ENCODE measurements around the gene PLEKHA7.

The PLEKHA7 gene

DNA sequence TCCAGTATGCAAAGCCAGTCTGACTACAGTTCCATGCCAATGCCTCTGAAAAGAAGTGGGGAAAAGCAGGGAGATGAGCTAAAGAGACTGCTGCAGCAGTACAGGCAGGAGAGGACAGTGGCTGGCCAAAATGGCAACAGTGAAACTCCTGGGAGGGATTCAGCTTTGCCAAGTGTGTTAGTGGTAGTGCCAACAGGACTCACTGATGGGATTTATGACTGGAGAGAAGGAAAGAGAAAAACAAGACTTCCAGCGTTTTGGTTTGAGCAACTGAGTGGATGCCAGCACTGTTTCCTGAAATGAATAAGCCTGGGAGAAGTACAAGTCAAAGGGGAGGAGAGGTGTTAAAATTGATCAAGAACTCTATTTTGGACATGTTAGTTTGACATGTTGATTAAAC, 80.9 kb downstream of the PLEKHA7 start:
- TF ChIP-seq, protein P1, sequence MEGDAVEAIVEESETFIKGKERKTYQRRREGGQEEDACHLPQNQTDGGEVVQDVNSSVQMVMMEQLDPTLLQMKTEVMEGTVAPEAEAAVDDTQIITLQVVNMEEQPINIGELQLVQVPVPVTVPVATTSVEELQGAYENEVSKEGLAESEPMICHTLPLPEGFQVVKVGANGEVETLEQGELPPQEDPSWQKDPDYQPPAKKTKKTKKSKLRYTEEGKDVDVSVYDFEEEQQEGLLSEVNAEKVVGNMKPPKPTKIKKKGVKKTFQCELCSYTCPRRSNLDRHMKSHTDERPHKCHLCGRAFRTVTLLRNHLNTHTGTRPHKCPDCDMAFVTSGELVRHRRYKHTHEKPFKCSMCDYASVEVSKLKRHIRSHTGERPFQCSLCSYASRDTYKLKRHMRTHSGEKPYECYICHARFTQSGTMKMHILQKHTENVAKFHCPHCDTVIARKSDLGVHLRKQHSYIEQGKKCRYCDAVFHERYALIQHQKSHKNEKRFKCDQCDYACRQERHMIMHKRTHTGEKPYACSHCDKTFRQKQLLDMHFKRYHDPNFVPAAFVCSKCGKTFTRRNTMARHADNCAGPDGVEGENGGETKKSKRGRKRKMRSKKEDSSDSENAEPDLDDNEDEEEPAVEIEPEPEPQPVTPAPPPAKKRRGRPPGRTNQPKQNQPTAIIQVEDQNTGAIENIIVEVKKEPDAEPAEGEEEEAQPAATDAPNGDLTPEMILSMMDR (IDR thresholded peaks at IDR 0.05; ENCODE audit: low read depth, low read length, missing control alignments) = no peak
- no peak for DNase-seq (ENCODE audit: extremely low read depth, low read depth)
- H3K4me3 ChIP-seq (replicated peaks; ENCODE audit: low read depth, low read length) = no peak overlapping the region

- TF ChIP-seq, protein P1 (IDR thresholded peaks at IDR 0.05; ENCODE audit: low read depth, low read length, missing control alignments) = no peak
- DNase-seq (ENCODE audit: extremely low read depth, low read depth) = no peak
- no peak overlapping the region for H3K4me3 ChIP-seq (replicated peaks; ENCODE audit: low read depth, low read length)
Observed at GRCh38 chr11:16928044-16928443, 86.2 kb downstream of the PLEKHA7 start.

DNA sequence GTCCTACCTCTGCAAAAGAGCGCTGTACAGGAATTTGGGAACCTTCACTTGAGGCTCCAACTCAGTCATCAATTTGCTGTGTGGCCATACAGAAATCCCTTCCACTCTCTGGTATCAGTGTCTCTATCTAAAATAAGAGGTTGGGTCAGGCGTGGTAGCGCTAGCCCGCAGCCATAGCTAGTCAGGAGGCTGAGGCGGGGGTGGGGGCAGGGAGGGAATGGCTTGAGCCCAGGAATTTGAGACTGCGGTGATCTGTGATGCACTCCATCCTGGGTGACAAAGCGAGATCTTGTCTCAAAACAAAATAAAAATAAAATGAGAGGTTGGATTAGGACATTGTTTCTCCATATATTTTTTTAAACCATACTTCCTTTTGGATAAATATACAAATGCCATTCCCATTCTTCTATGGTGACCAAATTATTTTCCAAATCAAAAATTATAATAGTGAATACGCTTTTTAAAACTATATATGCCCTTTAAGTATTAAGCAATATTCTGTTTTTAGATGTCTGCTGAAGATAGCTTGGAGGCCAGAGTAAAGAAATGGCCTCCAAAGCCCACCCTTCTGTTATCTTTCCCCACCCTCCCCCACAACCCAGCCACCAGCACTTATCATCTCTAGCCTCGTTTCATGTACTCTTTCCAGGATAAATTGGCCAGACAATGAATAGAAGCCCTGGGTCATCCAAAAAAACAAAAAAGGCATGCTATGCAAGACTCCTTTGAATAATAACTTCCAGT, 87.2 kb downstream of the PLEKHA7 start:
- no peak for DNase-seq (ENCODE audit: extremely low read depth, low read depth)
- TF ChIP-seq, protein P1 (IDR thresholded peaks at IDR 0.05; ENCODE audit: low read depth, low read length, missing control alignments) = no peak
- H3K4me3 ChIP-seq (replicated peaks; ENCODE audit: low read depth, low read length) = no peak overlapping the region

- H3K4me3 ChIP-seq (replicated peaks; ENCODE audit: low read depth, low read length) = no peak overlapping the region
- TF ChIP-seq, protein P1 (IDR thresholded peaks at IDR 0.05; ENCODE audit: low read depth, low read length, missing control alignments) = no peak
- no peak for DNase-seq (ENCODE audit: extremely low read depth, low read depth)
Observed at GRCh38 chr11:16925561-16926065, 88.6 kb downstream of the PLEKHA7 start.

DNA sequence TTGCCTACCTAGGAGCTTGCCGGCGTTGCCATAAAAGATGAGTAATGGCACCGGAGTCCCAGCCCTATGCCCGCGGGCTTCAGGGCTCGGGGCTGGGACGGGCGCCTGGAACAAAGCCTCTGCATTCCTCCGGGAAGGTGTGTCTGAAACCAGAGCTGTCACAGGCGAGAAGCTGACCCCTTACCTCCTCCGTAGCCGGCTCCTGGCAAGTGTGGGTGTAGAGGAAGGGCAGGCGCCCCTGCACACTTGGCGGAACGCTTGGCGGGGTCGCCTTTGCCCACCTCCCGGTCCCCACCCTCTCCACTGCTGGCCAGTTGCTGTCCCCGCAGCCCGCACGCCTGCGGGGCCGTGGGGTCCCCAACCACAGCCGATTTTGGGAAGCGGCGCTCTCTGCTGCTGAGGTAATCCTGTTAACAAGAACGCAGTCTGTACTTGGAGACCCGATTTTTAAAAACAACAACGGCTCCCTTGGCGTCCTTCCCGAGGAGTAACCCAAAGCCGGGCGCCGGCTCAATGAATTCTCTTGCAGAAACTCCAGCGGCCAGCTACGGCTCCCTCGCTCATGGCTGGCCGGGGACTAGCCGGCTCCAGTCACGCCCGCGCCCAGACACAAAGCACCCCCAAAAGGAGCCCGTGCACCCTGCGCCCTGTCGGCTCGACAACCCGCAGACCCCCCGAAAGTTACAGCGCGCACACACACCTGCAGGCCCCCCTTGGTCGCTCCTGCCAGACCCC, 89.2 kb downstream of the PLEKHA7 start:
- DNase-seq (ENCODE audit: extremely low read depth, low read depth) = no peak
- no peak overlapping the region for H3K4me3 ChIP-seq (replicated peaks; ENCODE audit: low read depth, low read length)
- TF ChIP-seq, protein P1 (IDR thresholded peaks at IDR 0.05; ENCODE audit: low read depth, low read length, missing control alignments) = no peak

DNA sequence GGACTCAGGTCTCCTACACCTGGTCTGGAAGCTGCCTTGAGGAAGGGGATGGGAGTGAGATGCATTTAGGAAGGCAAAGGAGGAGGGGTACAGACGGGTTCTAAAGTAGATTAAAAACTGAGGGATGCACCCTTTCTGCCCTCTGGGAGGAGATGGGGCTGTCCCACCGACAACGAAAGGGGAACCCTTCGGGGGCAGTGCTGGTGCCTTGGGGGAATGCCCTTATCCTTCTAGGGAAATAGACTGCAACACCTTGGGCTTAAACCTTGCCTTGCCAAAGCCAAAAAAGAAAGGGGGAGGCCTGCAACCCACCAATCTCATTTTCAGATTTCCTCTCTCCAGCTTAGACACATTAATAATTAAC, 89.8 kb downstream of the PLEKHA7 start:
- DNase-seq (ENCODE audit: extremely low read depth, low read depth) = no peak
- TF ChIP-seq, protein P1 (IDR thresholded peaks at IDR 0.05; ENCODE audit: low read depth, low read length, missing control alignments) = no peak
- H3K4me3 ChIP-seq (replicated peaks; ENCODE audit: low read depth, low read length) = no peak overlapping the region

All from HFF-Myc (cell line).